Heart left ventricle (tissue), 16 donors: Measurements from ENCODE around the gene LRMDA. TPM values are rescaled to one million over a fixed set of nuclear protein-coding genes. Genes with fewer than 3 reads are reported as not detected.

ENCODE experiments used
- ATAC-seq, 4 donors: fragments of 200-7000 bp; cut with Tn5 transposase; one replicate each; pipeline ENCODE4 v1.9.1; 2020 to 2022; ENCODE audit warnings: moderate library complexity in 4 of 4, mild to moderate bottlenecking in 3 of 4, moderate number of reproducible peaks in 1 of 4
- DNase-seq, 5 donors: peaks; one replicate each; pipeline ENCODE4 v3.0.0-alpha.2; 2020
- H3K27ac ChIP-seq, 12 donors: fragments of 200-600 bp; sonication (generic) in 4 of 12; one replicate each; pipeline versions ENCODE4 v1.5.0 to v1.8.0; 2016 to 2022; ENCODE audit warnings: mild to moderate bottlenecking in 2 of 12
- H3K27me3 ChIP-seq, 9 donors: fragments of 200-600 bp; sonication (generic) in 2 of 9; one replicate each; pipeline versions ENCODE4 v1.5.1 to v1.8.0; 2016 to 2022; ENCODE audit warnings: mild to moderate bottlenecking in 3 of 9
- H3K36me3 ChIP-seq, 9 donors: fragments of 200-600 bp; sonication (generic) in 2 of 9; one replicate each; pipeline versions ENCODE4 v1.5.0 to v1.8.0; 2018 to 2022; ENCODE audit warnings: mild to moderate bottlenecking in 2 of 9
- H3K4me1 ChIP-seq, 12 donors: fragments of 200-600 bp; sonication (generic) in 4 of 12; one replicate each; pipeline versions ENCODE4 v1.5.0 to v1.8.0; 2016 to 2022; ENCODE audit warnings: mild to moderate bottlenecking in 3 of 12
- H3K4me3 ChIP-seq, 12 donors: fragments of 200-600 bp; sonication (generic) in 4 of 12; one replicate each; pipeline versions ENCODE4 v1.5.0 to v1.8.0; 2017 to 2022; ENCODE audit warnings: mild to moderate bottlenecking in 9 of 12, moderate library complexity in 4 of 12
- H3K9me3 ChIP-seq, 12 donors: fragments of 200-600 bp; sonication (generic) in 4 of 12; one replicate each; pipeline versions ENCODE4 v1.5.0 to v1.8.0; 2016 to 2022; ENCODE audit warnings: mild to moderate bottlenecking in 1 of 12
- CTCF ChIP-seq, 12 donors: fragments of 200-600 bp; sonication (generic) in 4 of 12; IDR thresholded peaks; one replicate each; pipeline versions ENCODE4 v1.5.0 to v1.8.0; 2018 to 2022; ENCODE audit warnings: antibody characterized with exemption in 12 of 12, mild to moderate bottlenecking in 5 of 12
- POLR2A ChIP-seq, 2 donors: fragments of 450-650 bp; IDR thresholded peaks; one replicate each; pipeline ENCODE4 v1.6.1; 2017; ENCODE audit warnings: antibody characterized with exemption in 2 of 2, mild to moderate bottlenecking in 2 of 2, moderate library complexity in 2 of 2
- WGBS, 4 donors: extraction: QIAGEN DNeasy Blood & Tissue Kit in 2 of 4; methylation state at CpG; one replicate each; pipeline versions ENCODE4 v1.1.5 to v1.1.7; 2013 to 2018; 5-methylcytosine and 5-hydroxymethylcytosine counted together
- intact Hi-C, 10 donors: fragments of 100-400 bp; cut with DNase I; formaldehyde crosslinking; loops; one replicate each; pipeline versions ENCODE4 v1.11.1 to v1.14.2; 2022
- polyA plus RNA-seq, 2 donors: library from polyadenylated mRNA; stranded (reverse); fragments of 200-250 nt; gene quantifications; one replicate each; pipeline ENCODE4 v1.2.3, GENCODE V29; 2013
- total RNA-seq, 9 donors: library from RNA; depleted of rRNA in 2 of 9; stranded (reverse); fragments of >200 nt in 2 of 9; fragmentation: NEBNext Ultra II Directional in 3 of 9; extraction: Animal tissue kit (Norgen Biotek cat#: 25700) in 3 of 9; gene quantifications; one replicate each; pipeline versions ENCODE4 v1.1.0 to v1.2.4, GENCODE V29; 2016 to 2023
- donor health status: ischemic (EF 13 %, LVEDD 7.1; RV severe dilation, severe dysfunction).
- donor health status: healthy with polysubstance abuse.
- donor health status: DM: no; HTN: yes; CAD: no.
- donor health status: DM: no; HTN: no; CAD: no.
- donor health status: ischemic (EF 25% LVEDD 6.9; RV normal size, moderate dysfunction).
- donor health status: ischemic (EF 25% LVEDD 5.7; RV mildly dilated, moderate dysfunction).
- donor health status: healthy.
- donor health status: DM: yes; HTN: yes; CAD: no.
- donor health status: ischemic (EF 35%, LVEDD 5.7; RV mildly dilated, moderate dysfunction).
- donor health status: nonischemic (EF 11% LVEDD 7.7; RV severe dilation, severe dysfunction).
- donor health status: DM: yes; HTN: yes; CAD: no.
- donor health status: PGD.
- donor health status: ischemic (EF 29% LVEDD 5.4; RV normal size, mild dysfunction).
- donor health status: nonischemic (EF 23%, LVEDD 6.1; RV moderate dilation, normal function).

The LRMDA gene
- total and polyA plus RNA-seq, 11 donors: 2.4 to 34.4 (median 14.9) TPM

DNA sequence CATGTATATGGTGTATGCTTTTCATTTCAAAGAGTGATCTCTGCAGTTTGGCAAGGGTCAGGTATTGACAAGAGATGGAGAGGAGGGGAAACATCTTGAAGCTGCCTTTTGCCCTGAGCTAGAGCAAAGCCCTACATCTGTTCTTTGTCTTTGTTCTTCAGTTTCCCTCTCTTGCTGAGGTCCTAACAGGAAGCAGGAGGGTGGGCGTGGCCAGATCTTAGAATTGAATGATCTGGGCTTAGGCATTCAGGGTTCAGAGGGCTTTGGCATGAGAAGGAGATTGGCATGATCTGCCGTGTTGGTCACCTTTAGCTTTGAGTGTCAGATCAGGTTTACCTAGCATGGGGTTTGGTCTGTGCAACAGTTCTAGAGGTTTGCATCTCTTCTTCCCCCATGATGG, 41.3 kb downstream of the LRMDA start:
- no peak overlapping the region for H3K4me3 ChIP-seq
- peaks cover 0 to 37% (median 16%) of the 10 kb centered on the region in 12 donors for H3K4me1 ChIP-seq
- no peak for TF ChIP-seq POLR2A (IDR thresholded peaks at IDR 0.05)
- DNase-seq (no peak), ATAC-seq (no peak)
- intact Hi-C loops: no loop called here
- no peaks in the 10 kb centered on the region for H3K27me3 ChIP-seq
- 68 to 81% (median 74%) methylated on average over 2 of the region's 2 CpGs for WGBS, 4 donors
- H3K9me3 ChIP-seq: no peaks in the 10 kb centered on the region
- no peaks in the 10 kb centered on the region for H3K36me3 ChIP-seq
- no peak overlapping the region for H3K27ac ChIP-seq

GRCh38 chr10:75474106-75474505, 42.7 kb downstream of the LRMDA start:
- Histone ChIP-seq H3K9me3 (no peaks in the 10 kb centered on the region), H3K4me3 (no peak overlapping the region), H3K36me3 (no peaks in the 10 kb centered on the region), H3K27ac (no peak overlapping the region), H3K27me3 (no peaks in the 10 kb centered on the region), H3K4me1 (peaks cover 0 to 31% (median 7%) of the 10 kb centered on the region in 12 donors)
- intact Hi-C loops: no loop called here
- TF ChIP-seq POLR2A (IDR thresholded peaks at IDR 0.05) (no peak), CTCF (IDR thresholded peaks at IDR 0.05) (no peak)
- DNase-seq: no peak
- ATAC-seq: no peak

DNA sequence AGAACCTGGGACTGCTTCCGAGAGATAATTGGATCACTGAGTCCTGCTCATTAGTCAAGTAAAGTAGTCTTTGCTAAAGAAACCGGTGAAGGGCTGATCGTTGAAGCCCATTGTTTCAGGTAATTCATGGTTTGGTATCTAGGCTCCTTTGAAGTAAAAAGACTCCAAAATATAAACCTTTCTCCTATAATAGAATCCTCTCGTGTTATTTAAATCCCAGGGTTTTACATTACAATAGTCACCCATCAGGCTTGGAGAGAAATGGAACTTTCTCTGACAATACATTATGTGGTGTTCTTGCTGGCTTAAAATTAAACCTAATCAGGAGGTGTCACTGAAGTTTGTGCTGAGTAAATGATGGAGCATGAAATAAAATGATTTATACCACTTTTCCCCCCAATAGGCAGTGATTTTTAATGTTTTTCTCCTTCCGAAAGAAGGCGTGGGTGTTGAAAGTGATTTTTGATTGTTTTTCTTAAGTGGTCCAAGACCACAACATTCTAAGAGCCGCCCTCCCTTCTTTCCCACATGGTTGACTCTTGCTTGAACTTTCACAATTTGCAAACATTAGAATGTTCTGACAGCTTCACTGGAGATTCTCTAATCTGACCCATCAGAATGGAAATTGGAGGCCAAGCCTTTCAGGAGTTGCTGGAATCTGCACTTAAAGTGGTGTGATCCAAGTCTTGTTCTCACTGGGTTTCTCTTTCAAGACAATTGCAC, 44.2 kb downstream of the LRMDA start:
- Histone ChIP-seq H3K4me1 (peaks cover 0 to 20% (median 3%) of the 10 kb centered on the region in 12 donors), H3K36me3 (no peaks in the 10 kb centered on the region), H3K27ac (no peak overlapping the region), H3K27me3 (no peaks in the 10 kb centered on the region), H3K9me3 (no peaks in the 10 kb centered on the region), H3K4me3 (no peak overlapping the region)
- DNase-seq: no peak
- intact Hi-C loops: no loop called here
- 79 to 89% (median 87%) methylated on average over 7 of the region's 7 CpGs for WGBS, 4 donors
- no peak for TF ChIP-seq POLR2A (IDR thresholded peaks at IDR 0.05)
- no peak for TF ChIP-seq CTCF (IDR thresholded peaks at IDR 0.05)
- ATAC-seq: no peak

DNA sequence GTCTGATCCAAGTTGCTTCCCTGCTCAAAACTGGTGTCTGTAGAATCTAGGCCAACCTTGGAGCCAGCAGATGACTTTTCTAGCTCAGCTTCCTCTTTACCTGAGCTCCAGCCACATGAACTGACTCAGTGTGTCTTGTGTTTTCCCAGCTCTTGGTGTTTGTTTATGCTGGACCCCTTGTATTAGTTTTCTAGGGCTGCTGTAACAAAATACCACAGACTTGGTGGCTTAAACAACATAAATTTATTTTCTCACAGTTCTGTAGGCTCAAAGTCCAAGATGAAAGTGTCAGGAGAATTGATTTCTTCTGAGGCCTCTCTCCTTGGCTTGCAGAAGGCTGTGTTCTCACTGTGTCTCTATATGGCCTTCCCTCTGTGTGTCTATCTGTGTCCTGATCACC, 45.1 kb downstream of the LRMDA start:
- no peak overlapping the region for H3K27ac ChIP-seq
- no peaks in the 10 kb centered on the region for H3K27me3 ChIP-seq
- no peaks in the 10 kb centered on the region for H3K9me3 ChIP-seq
- ATAC-seq (no peak), DNase-seq (no peak)
- TF ChIP-seq POLR2A (IDR thresholded peaks at IDR 0.05): no peak
- no peak for TF ChIP-seq CTCF (IDR thresholded peaks at IDR 0.05)
- no peak overlapping the region for H3K4me3 ChIP-seq
- intact Hi-C loops: no loop called here
- no peaks in the 10 kb centered on the region for H3K36me3 ChIP-seq
- peaks cover 0 to 13% (median 0%) of the 10 kb centered on the region in 12 donors for H3K4me1 ChIP-seq

- no peak for DNase-seq
- Histone ChIP-seq H3K4me1 (peaks cover 0 to 9% (median 0%) of the 10 kb centered on the region in 12 donors), H3K9me3 (no peaks in the 10 kb centered on the region), H3K27ac (no peak overlapping the region), H3K4me3 (no peak overlapping the region), H3K36me3 (no peaks in the 10 kb centered on the region), H3K27me3 (no peaks in the 10 kb centered on the region)
- 96 to 100% (median 99%) methylated on average over 3 of the region's 3 CpGs for WGBS, 4 donors
- TF ChIP-seq CTCF (IDR thresholded peaks at IDR 0.05): no peak
- TF ChIP-seq POLR2A (IDR thresholded peaks at IDR 0.05): no peak
- no peak for ATAC-seq
- intact Hi-C loops: no loop called here
These were observed 45.6 kb downstream of the LRMDA start for GRCh38 chr10:75476985-75477384.
